Hematopoietic multipotent progenitor cell (in vitro differentiated cells): ENCODE data around the gene IL2RA. TPM values are rescaled to one million over a fixed set of nuclear protein-coding genes. Genes with fewer than 3 reads are reported as not detected.
"Not testable (repeated sequence)": the region's sequence is repeated elsewhere in the genome, so short reads cannot be mapped to it uniquely, and the experiment has no call there.

Experiments used
- DNase-seq, 3 donors: peaks; one replicate each; pipeline ENCODE4 v3.0.0-alpha.2; 2011 to 2015; ENCODE audit warnings: low read depth in 2 of 3, low spot score in 2 of 3
- small RNA-seq: library from RNA; depleted of rRNA; stranded (forward); fragments of <200 nt; gene quantifications from one replicate; pipeline ENCODE3, GENCODE V24; 2012
- total RNA-seq: library from RNA; depleted of rRNA; stranded (reverse); fragments of >200 nt; gene quantifications from one replicate; pipeline ENCODE4 v1.2.3, GENCODE V29; 2012

Gene IL2RA
- total RNA-seq, 1 donor = 4.0 TPM

DNA sequence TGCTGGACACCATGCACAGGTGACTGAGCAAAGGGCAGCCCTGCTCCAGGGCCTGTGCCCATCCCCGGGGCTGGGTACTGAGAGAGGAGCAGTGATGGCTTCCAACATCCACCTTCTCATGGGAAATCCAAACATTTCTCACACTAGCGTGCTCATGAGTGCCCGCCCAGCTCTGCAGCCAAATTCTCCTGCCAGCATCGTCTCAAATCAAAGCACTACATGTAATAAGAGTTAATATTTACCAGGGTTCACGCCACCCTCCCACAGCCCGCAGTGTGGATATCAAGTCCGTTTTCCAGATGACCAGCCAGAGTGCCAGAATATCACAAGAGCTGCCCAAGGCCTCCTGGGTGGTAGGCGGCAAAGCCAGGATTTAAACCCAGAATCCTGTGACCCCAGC, 96.9 kb downstream of the IL2RA start:
- no peak for DNase-seq

DNA sequence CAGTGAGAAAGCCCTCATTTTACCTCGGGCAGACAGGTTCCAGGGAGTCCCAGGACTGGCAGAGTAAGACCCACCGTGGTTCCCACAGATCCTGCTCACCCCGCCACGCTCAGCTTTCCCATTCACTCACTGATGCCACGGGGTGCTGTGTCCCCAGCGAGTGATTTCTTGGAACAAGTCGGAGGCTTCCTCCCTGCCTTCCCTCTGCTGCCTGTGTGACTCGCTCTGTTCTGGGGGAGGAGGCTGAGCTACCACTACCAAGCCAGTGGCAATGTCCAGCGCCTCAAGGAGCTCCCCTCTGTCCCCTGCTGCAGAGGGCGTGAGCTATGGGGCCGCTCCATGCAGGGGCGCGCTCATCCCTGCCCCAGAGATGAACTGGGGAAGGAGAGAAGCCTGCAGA, 97.4 kb downstream of the IL2RA start:
- no peak for DNase-seq

DNA sequence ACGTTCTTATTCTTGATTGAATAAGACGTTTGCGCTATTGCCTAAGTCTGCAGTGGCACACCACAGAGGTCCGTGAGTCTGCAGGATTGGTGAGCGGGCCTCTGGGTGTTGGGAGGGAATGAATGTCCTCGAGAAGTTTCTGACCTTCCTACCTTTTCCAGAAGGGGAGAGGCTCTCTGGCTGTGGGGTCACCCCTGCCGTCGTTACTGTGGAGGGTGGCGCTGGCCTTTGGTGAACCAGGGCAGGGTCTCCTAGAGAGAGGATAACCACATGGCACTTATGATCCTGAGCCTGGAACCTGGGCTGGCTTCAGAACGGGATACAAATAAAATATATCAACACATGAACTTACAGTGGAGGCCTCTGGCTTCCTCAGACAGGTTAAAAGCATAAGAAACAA, 98.6 kb downstream of the IL2RA start:
- DNase-seq = no peak

DNA sequence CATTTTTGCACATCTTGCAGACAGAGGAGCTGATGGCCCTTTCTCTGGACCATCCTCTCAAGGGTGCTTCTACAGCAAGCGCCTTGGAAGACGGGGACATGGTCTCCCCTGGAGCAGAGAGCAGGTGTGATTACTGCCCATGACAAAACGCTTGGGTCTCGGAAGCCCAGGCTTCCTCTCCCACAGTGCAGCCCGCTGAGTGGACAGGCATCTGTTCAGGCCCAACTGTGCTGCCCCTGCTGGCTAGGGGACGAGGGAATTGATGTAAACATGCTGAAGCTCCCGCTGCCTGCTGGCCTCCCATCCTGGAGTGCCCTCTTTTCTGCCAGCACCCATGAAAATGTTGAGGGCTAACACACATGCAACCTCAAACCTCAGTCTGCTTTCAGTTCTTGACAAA, 99.1 kb downstream of the IL2RA start:
- DNase-seq = no peak

DNA sequence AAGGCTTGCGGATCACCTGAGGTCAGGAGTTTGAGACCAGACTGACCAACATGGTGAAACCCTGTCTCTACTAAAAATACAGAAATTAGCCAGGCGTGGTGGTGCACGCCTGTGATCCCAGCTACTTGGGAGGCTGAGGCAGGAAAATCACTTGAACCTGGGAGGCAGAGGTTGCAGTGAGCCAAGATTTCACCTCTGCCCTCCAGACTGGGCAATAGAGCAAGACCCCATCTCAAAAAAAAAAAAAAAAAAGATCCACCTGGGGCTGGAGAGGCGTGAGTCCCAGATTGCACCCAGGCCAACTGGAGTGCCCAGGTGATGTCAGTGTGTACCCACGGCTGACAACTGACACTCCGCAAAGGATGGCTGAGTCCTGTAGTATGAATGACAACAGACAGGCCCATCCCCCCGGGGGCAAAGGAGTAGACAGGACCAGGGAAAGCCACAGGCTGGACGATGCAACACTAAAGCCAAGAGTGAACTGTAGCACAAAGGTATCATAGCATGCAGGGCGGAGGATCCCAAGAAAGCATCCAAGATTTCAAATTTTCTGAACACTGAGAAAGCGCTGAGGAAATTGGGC, 99.7 kb downstream of the IL2RA start:
- not testable (repeated sequence) for DNase-seq

DNA sequence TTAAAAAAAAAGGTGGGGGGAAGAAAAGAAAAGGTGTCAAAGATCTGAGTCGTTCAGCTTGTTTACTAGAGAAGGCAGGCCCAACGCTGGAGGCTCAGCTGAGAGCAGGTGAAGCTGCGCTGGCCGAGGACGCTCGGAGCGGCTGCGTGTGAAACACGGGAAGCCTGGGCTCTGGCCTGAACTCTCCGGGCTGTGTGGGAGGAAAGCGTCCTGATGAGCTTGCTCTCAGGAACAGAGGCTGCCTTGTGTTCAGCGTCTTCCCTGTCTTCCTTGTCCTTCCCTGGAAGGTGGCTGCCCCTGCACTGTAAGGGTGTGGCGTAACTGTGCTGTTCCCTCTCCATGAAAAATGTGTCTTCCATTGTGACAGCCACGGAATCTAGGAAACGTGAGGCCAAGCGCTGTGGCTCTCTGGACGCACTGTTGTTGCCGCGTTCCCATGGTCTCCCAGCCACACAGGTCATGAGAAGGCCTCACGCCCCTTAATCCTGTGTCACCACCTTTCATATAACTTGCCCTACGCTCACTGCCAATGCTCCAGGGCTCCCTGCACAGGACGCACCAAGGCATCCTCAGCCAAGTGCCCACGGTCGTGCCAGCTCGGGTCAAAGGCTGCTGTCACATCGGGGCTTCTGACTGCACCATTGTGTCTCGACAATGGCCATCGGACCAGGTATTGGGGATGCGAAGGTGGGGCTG, 100.6 kb downstream of the IL2RA start:
- no peak for DNase-seq

DNA sequence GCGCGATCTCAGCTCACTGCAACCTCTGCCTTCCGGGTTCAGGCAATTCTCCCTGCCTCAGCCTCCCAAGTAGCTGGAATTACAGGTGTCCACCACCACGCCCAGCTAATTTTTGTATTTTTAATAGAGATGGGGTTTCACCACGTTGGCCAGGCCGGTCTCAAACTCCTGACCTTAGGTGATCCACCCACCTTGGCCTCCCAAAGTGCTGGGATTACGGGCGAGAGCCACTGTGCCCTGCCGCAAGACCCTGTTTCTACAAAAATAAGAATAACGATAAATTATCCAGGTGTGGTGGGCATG, 101.2 kb downstream of the IL2RA start:
- DNase-seq = not testable (repeated sequence)

Small RNA genes within 50 kb of the gene (small RNA-seq; reads per million reads assigned to genes)
- not detected for gene RF00397

Other genes starting within 250 kb of the IL2RA start
- gene GDI2, start 248.9 kb downstream of the IL2RA start, total RNA-seq = 271 TPM
- 12.4 TPM for gene ANKRD16, start 172.5 kb downstream of the IL2RA start, total RNA-seq
- gene FBH1, start 172.1 kb downstream of the IL2RA start, total RNA-seq = 80.0 TPM
- gene IL15RA, start 84.8 kb downstream of the IL2RA start, total RNA-seq = 12.4 TPM
- 21.0 TPM for gene RBM17, start 26.7 kb upstream of the IL2RA start, total RNA-seq
- 35.0 TPM for gene PFKFB3, start 140.6 kb upstream of the IL2RA start, total RNA-seq